Tibial nerve (tissue), 4 donors: ENCODE data around the gene LRRC25. TPM values are rescaled to one million over a fixed set of nuclear protein-coding genes. Genes with fewer than 3 reads are reported as not detected.
"Not testable (repeated sequence)": the region's sequence is repeated elsewhere in the genome, so short reads cannot be mapped to it uniquely, and the experiment has no call there.

Experiments
- DNase-seq, 2 donors: peaks; one replicate each; pipeline ENCODE4 v3.0.0-alpha.2; 2019; ENCODE audit warnings: low spot score in 2 of 2
- H3K27ac ChIP-seq, 4 donors: fragments of 200-600 bp; sonication (generic) in 3 of 4; one replicate each; pipeline ENCODE4 v1.5.1; 2017 to 2019; ENCODE audit warnings: mild to moderate bottlenecking in 1 of 4
- H3K27me3 ChIP-seq, 2 donors: fragments of 200-600 bp; sonication (generic) in 1 of 2; one replicate each; pipeline versions ENCODE4 v1.5.1 to v1.6.0; 2017 to 2019
- H3K36me3 ChIP-seq, 3 donors: fragments of 200-600 bp; sonication (generic); one replicate each; pipeline ENCODE4 v1.5.1; 2018 to 2019
- H3K4me1 ChIP-seq, 4 donors: fragments of 200-600 bp; sonication (generic) in 3 of 4; one replicate each; pipeline ENCODE4 v1.5.1; 2017 to 2019
- H3K4me3 ChIP-seq, 4 donors: fragments of 200-600 bp; sonication (generic) in 3 of 4; one replicate each; pipeline ENCODE4 v1.5.1; 2017 to 2019; ENCODE audit warnings: mild to moderate bottlenecking in 1 of 4, moderate library complexity in 1 of 4
- H3K9me3 ChIP-seq, 4 donors: fragments of 200-600 bp; sonication (generic) in 3 of 4; one replicate each; pipeline ENCODE4 v1.5.1; 2017 to 2019
- CTCF ChIP-seq, 5 experiments: fragments of 200-600 bp in 3 of 5; fragments of 450-650 bp in 2 of 5; sonication (generic) in 3 of 5; IDR thresholded peaks; one replicate each; pipeline ENCODE4 v1.5.1; 2016 to 2019; ENCODE audit warnings: antibody characterized with exemption in 5 of 5, mild to moderate bottlenecking in 3 of 5, moderate library complexity in 2 of 5
- EP300 ChIP-seq, 2 donors: sonication (generic); formaldehyde crosslinking; IDR thresholded peaks; one replicate each; pipeline ENCODE4 v1.6.1; 2017; ENCODE audit warnings: antibody characterized with exemption in 2 of 2, mild to moderate bottlenecking in 1 of 2
- POLR2A ChIP-seq, 2 donors: fragments of 450-650 bp; IDR thresholded peaks; one replicate each; pipeline ENCODE4 v1.6.1; 2017; ENCODE audit warnings: antibody characterized with exemption in 2 of 2, mild to moderate bottlenecking in 2 of 2, moderate library complexity in 2 of 2
- WGBS, 2 donors: methylation state at CpG; one replicate each; pipeline ENCODE4 v1.1.5; 2018; 5-methylcytosine and 5-hydroxymethylcytosine counted together
- total RNA-seq, 4 donors: library from RNA; depleted of rRNA; stranded (reverse); fragments of >200 nt; gene quantifications; one replicate each; pipeline ENCODE4 v1.1.0, GENCODE V29; 2016

LRRC25 gene
- total RNA-seq, 4 donors from 2014 or later, result 9.0 to 13.8 (median 9.8) TPM

DNA sequence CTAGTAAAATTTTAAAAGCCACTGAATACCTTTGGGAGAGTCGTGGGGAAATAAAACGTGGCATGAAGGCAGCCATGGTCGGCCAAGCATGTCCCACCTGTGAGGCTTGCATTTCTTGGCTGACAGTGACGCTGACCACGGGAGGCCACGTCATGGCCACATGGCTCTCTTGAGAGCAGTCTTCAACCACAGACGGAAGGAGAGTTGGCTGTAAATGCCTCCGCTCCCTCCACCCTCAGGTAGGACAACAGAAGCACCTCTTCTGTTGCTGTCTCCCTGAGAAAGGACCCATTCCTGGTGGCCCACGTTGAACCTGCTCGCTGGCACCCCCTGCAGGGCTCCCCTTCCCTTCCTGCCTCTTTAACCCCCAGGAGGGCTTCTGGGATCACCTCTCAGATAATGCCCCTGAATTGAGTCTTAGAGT is 10.6 kb upstream of the LRRC25 start:
- Histone ChIP-seq H3K27ac (no peak overlapping the region), H3K4me1 (peaks cover 0 to 16% (median 0%) of the 10 kb centered on the region in 4 donors), H3K9me3 (no peaks in the 10 kb centered on the region), H3K4me3 (no peak overlapping the region), H3K27me3 (no peaks in the 10 kb centered on the region), H3K36me3 (no peaks in the 10 kb centered on the region)
- TF ChIP-seq POLR2A (IDR thresholded peaks at IDR 0.05), result no peak
- TF ChIP-seq CTCF (IDR thresholded peaks at IDR 0.05), result peak in 3 of 5 experiments; percentile 19 to 28 (median 25)
- WGBS, 2 donors, result 48 to 50% methylated on average over 10 of the region's 10 CpGs
- DNase-seq, result no peak

- no peak for TF ChIP-seq CTCF (IDR thresholded peaks at IDR 0.05)
- TF ChIP-seq POLR2A (IDR thresholded peaks at IDR 0.05), result no peak
- no peak for TF ChIP-seq EP300 (IDR thresholded peaks at IDR 0.05)
- DNase-seq, result no peak
- 89 to 90% methylated on average over 9 of the region's 9 CpGs for WGBS, 2 donors
These were observed 9.3 kb upstream of the LRRC25 start for GRCh38 chr19:18406749-18407148.

DNA sequence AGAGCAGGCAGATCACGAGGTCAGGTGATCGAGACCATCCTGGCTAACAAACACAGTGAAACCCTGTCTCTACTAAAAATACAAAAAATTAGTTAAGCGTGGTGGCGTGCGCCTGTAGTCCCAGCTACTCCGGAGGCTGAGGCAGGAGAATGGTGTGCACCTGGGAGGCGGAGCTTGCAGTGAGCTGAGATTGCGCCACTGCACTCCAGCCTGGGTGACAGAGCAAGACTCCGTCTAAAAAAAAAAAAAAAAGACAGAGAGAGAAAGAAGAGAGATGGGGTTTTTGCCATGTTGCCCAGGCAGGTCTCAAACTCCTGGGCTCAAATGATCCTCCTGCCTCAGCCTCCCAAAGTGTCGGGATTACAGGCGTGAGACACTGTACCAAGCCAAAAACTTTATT is 8.3 kb upstream of the LRRC25 start:
- not testable (repeated sequence) for H3K4me3 ChIP-seq, H3K27me3 ChIP-seq, H3K36me3 ChIP-seq, H3K27ac ChIP-seq, H3K9me3 ChIP-seq, DNase-seq
- H3K4me1 ChIP-seq, result peaks cover 0 to 27% (median 0%) of the 10 kb centered on the region in 4 donors
- 87 to 89% methylated on average over 11 of the region's 11 CpGs for WGBS, 2 donors

More at GRCh38 chr19:18406749-18407148, 9.3 kb upstream of the LRRC25 start:
- Histone ChIP-seq H3K36me3 (no peaks in the 10 kb centered on the region), H3K4me1 (peaks cover 0 to 27% (median 0%) of the 10 kb centered on the region in 4 donors), H3K4me3 (no peak overlapping the region), H3K27ac (no peak overlapping the region), H3K27me3 (no peaks in the 10 kb centered on the region), H3K9me3 (no peaks in the 10 kb centered on the region)

- H3K27me3 ChIP-seq, result peaks cover 0 to 11% of the 10 kb centered on the region in 2 donors
- H3K4me3 ChIP-seq, H3K9me3 ChIP-seq, DNase-seq, H3K36me3 ChIP-seq: not testable (repeated sequence)
- peak overlapping the region in 3 of 4 donors; percentile 34 to 64 (median 42) for H3K27ac ChIP-seq
- 68 to 69% methylated on average over 18 of the region's 18 CpGs for whole genome bisulfite sequencing, 2 donors
- peaks cover 0 to 33% (median 0%) of the 10 kb centered on the region in 4 donors for H3K4me1 ChIP-seq
These were observed 5.2 kb upstream of the LRRC25 start for GRCh38 chr19:18402455-18403248.

GRCh38 chr19:18401580-18402112 is 4.2 kb upstream of the LRRC25 start:
- Histone ChIP-seq H3K36me3 (no peaks in the 10 kb centered on the region), H3K4me3 (no peak overlapping the region), H3K4me1 (peaks cover 0 to 42% (median 2%) of the 10 kb centered on the region in 4 donors), H3K27ac (peak overlapping the region in 3 of 4 donors; percentile 19 to 64 (median 34)), H3K9me3 (no peaks in the 10 kb centered on the region), H3K27me3 (peaks cover 0 to 20% of the 10 kb centered on the region in 2 donors)
- peak in 1 of 2 donors; percentile 67 for DNase-seq
- WGBS, 2 donors, result 40 to 47% methylated on average over 7 of the region's 7 CpGs
- no peak for TF ChIP-seq POLR2A (IDR thresholded peaks at IDR 0.05)
- TF ChIP-seq EP300 (IDR thresholded peaks at IDR 0.05), result peak in 1 of 2 donors; percentile 31
- TF ChIP-seq CTCF (IDR thresholded peaks at IDR 0.05), result peak in 4 of 5 experiments; percentile 10 to 44 (median 19)

DNA sequence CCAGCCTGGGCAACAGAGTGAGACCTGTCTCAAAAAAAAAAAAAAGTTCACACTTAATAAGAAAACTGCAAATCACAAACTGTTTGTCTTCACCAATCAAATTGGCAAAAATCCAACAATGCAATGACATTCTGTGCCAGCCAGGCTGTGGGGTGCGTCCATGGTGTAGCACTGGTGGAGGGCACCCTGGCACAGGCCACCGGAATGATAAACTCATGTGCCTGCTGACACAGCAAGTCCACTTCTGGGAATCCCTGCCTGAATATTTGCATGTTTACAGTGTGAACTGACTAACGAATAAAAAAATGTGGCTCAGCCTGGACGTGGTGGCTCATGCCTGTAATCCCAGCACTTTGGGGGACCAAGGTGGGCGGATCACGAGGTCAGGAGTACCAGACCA is 1.6 kb upstream of the LRRC25 start:
- 37 to 49% methylated on average over 6 of the region's 6 CpGs for WGBS, 2 donors
- peak in 1 of 2 donors; percentile 48 for DNase-seq
- Histone ChIP-seq H3K27ac (no peak overlapping the region), H3K4me1 (peaks cover 0 to 40% (median 2%) of the 10 kb centered on the region in 4 donors), H3K27me3 (peaks cover 0 to 20% of the 10 kb centered on the region in 2 donors), H3K9me3 (no peaks in the 10 kb centered on the region), H3K4me3 (no peak overlapping the region), H3K36me3 (no peaks in the 10 kb centered on the region)
- TF ChIP-seq POLR2A (IDR thresholded peaks at IDR 0.05), result no peak
- peak in 1 of 2 donors; percentile 60 for TF ChIP-seq EP300 (IDR thresholded peaks at IDR 0.05)
- no peak for TF ChIP-seq CTCF (IDR thresholded peaks at IDR 0.05)
